K562 (cell line): Measurements from ENCODE around the gene ATP13A5. TPM values are rescaled to one million over a fixed set of nuclear protein-coding genes. Genes with fewer than 3 reads are reported as not detected.

Source experiments
- ATAC-seq: fragments of 200-7000 bp; cut with Tn5 transposase; 3 replicates; pipeline ENCODE4 v1.9.1; 2020; ENCODE audit warnings: moderate library complexity
- BruUV-seq: library from RNA; stranded (reverse); fragments of 400-500 nt; replicated peaks from 2 replicates; lab custom pipeline; 2021; lab: Mats Ljungman, UMichigan
- CTCF ChIA-PET: fragments of 300-600 bp; formaldehyde crosslinking; extraction: SDS; loops from one replicate; lab custom pipeline; 2021; ENCODE audit warnings: low intra/inter-chr PET ratio; lab: Yijun Ruan, JAX
- POLR2A ChIA-PET: fragments of 300-600, 350-650 bp; sonication (Branson Sonifier 250); formaldehyde crosslinking; extraction: SDS; loops from one replicate; lab custom pipeline; 2021; ENCODE audit warnings: antibody characterized with exemption, inconsistent platforms; lab: Yijun Ruan, JAX
- DNase-seq, 4 experiments: peaks; one replicate each; pipeline versions ENCODE4 v3.0.0 to v3.0.0-alpha.2; 2011 to 2018; ENCODE audit warnings: low spot score in 3 of 4, mixed read lengths in 3 of 4; ENCODE audit errors: extremely low read depth in 1 of 4
- FAIRE-seq: peaks from 2 replicates; lab custom pipeline; 2011; peaks lifted over from hg19 to GRCh38; lab: Jason Lieb, UNC
- H2AFZ ChIP-seq: 2 replicates; pipeline ENCODE4 v1.6.0; 2011; ENCODE audit warnings: low read depth, low read length, control low read depth, inconsistent platforms
- H3K27ac ChIP-seq: fragments of 200-600 bp; 3 replicates; pipeline ENCODE4 v1.8.0; 2011; ENCODE audit warnings: low read depth, mild to moderate bottlenecking, control low read depth, inconsistent platforms, low read length, moderate library complexity, mixed read lengths; ENCODE audit errors: extremely low read depth
- H3K27me3 ChIP-seq, 2 experiments: fragments of 300-600 bp in 1 of 2; 2 replicates in 1 of 2; 3 replicates in 1 of 2; pipeline versions ENCODE4 v1.6.0 to v1.8.0; 2011; ENCODE audit warnings: inconsistent platforms in 2 of 2, low read length in 2 of 2, mild to moderate bottlenecking in 1 of 2, mixed read lengths in 1 of 2, moderate library complexity in 1 of 2; ENCODE audit not compliant: control insufficient read depth in 2 of 2, insufficient read depth in 2 of 2
- H3K36me3 ChIP-seq: fragments of 300-600 bp; 3 replicates; pipeline ENCODE4 v1.8.0; 2011; ENCODE audit warnings: mild to moderate bottlenecking, low read length, inconsistent platforms; ENCODE audit not compliant: control insufficient read depth, insufficient read depth
- H3K4me1 ChIP-seq, 2 experiments: fragments of 200-600 bp in 1 of 2; replicated peaks in 1 of 2; 2 replicates in 1 of 2; 3 replicates in 1 of 2; pipeline versions ENCODE4 v1.5.1 to v1.8.0; 2011; ENCODE audit warnings: inconsistent platforms in 2 of 2, low read length in 2 of 2, mild to moderate bottlenecking in 1 of 2, mixed read lengths in 1 of 2, moderate library complexity in 1 of 2; ENCODE audit not compliant: control insufficient read depth in 2 of 2, insufficient read depth in 2 of 2
- H3K4me2 ChIP-seq: 2 replicates; pipeline ENCODE4 v1.6.1; 2011; ENCODE audit warnings: low read length, control low read depth, inconsistent platforms, mixed read lengths; ENCODE audit not compliant: insufficient read depth
- H3K4me3 ChIP-seq: fragments of 200-600 bp; sonication (generic), shearing (Covaris generic); 2 replicates; pipeline ENCODE4 v1.5.1; 2016; ENCODE audit warnings: control low read depth, inconsistent platforms
- H3K79me2 ChIP-seq: fragments of 200-600 bp; 3 replicates; pipeline ENCODE4 v1.8.0; 2011; ENCODE audit warnings: low read length, inconsistent platforms; ENCODE audit not compliant: control insufficient read depth, insufficient read depth
- H3K9ac ChIP-seq, 2 experiments: 2 replicates each; pipeline versions ENCODE4 v1.6.0 to v1.6.1; 2011; ENCODE audit warnings: low read depth in 2 of 2, low read length in 2 of 2, control low read depth in 1 of 2, inconsistent platforms in 1 of 2, mild to moderate bottlenecking in 1 of 2, mixed read lengths in 1 of 2; ENCODE audit not compliant: insufficient read depth in 1 of 2
- H3K9me1 ChIP-seq: one replicate; pipeline ENCODE4 v1.6.0; 2011; ENCODE audit warnings: inconsistent platforms, mild to moderate bottlenecking, low read length, moderate library complexity; ENCODE audit not compliant: control insufficient read depth, insufficient read depth
- H3K9me3 ChIP-seq: replicated peaks from 2 replicates; pipeline ENCODE4 v1.5.1; 2011; ENCODE audit warnings: low read depth, low read length, inconsistent platforms; ENCODE audit not compliant: control insufficient read depth, insufficient read depth
- H4K20me1 ChIP-seq: replicated peaks from 2 replicates; pipeline ENCODE4 v1.6.1; 2011; ENCODE audit warnings: low read length, inconsistent platforms, mixed read lengths; ENCODE audit not compliant: control insufficient read depth, insufficient read depth
- HDAC6 ChIP-seq: IDR thresholded peaks from 2 replicates; pipeline ENCODE4 v1.6.1; 2012; ENCODE audit warnings: low read depth, mild to moderate bottlenecking, control low read depth, inconsistent platforms, low read length, moderate library complexity
- SIX5 ChIP-seq, 2 experiments: IDR thresholded peaks; 2 replicates each; pipeline ENCODE4 v1.6.1; 2011; ENCODE audit warnings: low read length in 2 of 2, borderline replicate concordance in 1 of 2, low read depth in 1 of 2, mild to moderate bottlenecking in 1 of 2, moderate library complexity in 1 of 2; ENCODE audit not compliant: insufficient read depth in 1 of 2
- TRIM25 ChIP-seq: fragments of 450-650 bp; IDR thresholded peaks from 2 replicates; pipeline ENCODE4 v1.7.0; 2016; ENCODE audit warnings: borderline replicate concordance
- ZNF239 ChIP-seq: fragments of 250-450 bp; sonication (Bioruptor Pico); IDR thresholded peaks from 2 replicates; pipeline ENCODE4 v1.4.0; 2020; ENCODE audit warnings: mild to moderate bottlenecking
- WGBS: fragments of 100-300 bp; shearing (Covaris generic); methylation state at CpG from one replicate; pipeline ENCODE4 v1.1.6; 2016; ENCODE audit warnings: low coverage, mixed read lengths; ENCODE audit not compliant: insufficient coverage; ENCODE audit errors: missing lambda C conversion rate; 5-methylcytosine and 5-hydroxymethylcytosine counted together
- in situ Hi-C: fragments of 300-500 bp; cut with MboI; formaldehyde crosslinking; loops from 4 replicates; pipeline ENCODE4 v1.15.0; 2018; ENCODE audit warnings: inconsistent platforms, mixed read lengths
- intact Hi-C: fragments of 100-400 bp; cut with micrococcal nuclease; formaldehyde crosslinking; loops from 2 replicates; pipeline ENCODE4 v1.14.2; 2022
- polyA plus RNA-seq, 8 experiments: library from polyadenylated mRNA; depleted of rRNA in 4 of 8; stranded (reverse) in 5 of 8; unstranded in 3 of 8; fragments of >200 nt; fragmentation: Nextera tagmentation in 2 of 8; fragmentation: Illumina TruSeq in 1 of 8; extraction: Ambion mirVana in 2 of 8; extraction: Trizol in 1 of 8; gene quantifications; 2 replicates each; pipeline versions ENCODE4 v1.2.1 to v1.2.3, GENCODE V29; 2011 to 2014; ENCODE audit warnings: inconsistent platforms in 1 of 8, missing spikeins in 1 of 8
- total RNA-seq, 7 experiments: library from RNA; depleted of rRNA in 6 of 7; stranded (reverse); fragments of >200 nt in 6 of 7; fragmentation: Illumina TruSeq in 2 of 7; extraction: Trizol in 2 of 7; gene quantifications; 2 replicates each; pipeline versions ENCODE4 v1.2.1 to v1.2.3, GENCODE V29; 2011 to 2021; ENCODE audit warnings: low replicate concordance in 1 of 7

ATP13A5 gene
- total and polyA plus RNA-seq, 9 of the 15 experiments (the other 6 are each of a cell fraction or from before 2014, with no cell fraction given), result not detected

GRCh38 chr3:193228206-193228605, 150.3 kb downstream of the ATP13A5 start:
- WGBS, result 0% methylated on average over 6 of the region's 6 CpGs
- ChIA-PET CTCF (no interaction called here), POLR2A (no interaction called here)
- Histone ChIP-seq H3K79me2 (no peaks in the 10 kb centered on the region), H3K36me3 (no peaks in the 10 kb centered on the region), H2AFZ (no peak overlapping the region), H4K20me1 (no peaks in the 10 kb centered on the region), H3K4me2 (no peak overlapping the region), H3K9me3 (no peaks in the 10 kb centered on the region), H3K27ac (no peak overlapping the region), H3K4me3 (no peak overlapping the region), H3K27me3 (no peaks in the 10 kb centered on the region), H3K9me1 (no peaks in the 10 kb centered on the region), H3K4me1 (no peaks in the 10 kb centered on the region), H3K9ac (no peak overlapping the region)
- BruUV-seq, result no TSS peak
- intact Hi-C loops, result no loop called here
- TF ChIP-seq SIX5 (IDR thresholded peaks at IDR 0.05; ENCODE audit: borderline replicate concordance in 1 of 2, insufficient read depth in 1 of 2, low read depth in 1 of 2, low read length in 2 of 2) (no peak), TRIM25 (no peak), HDAC6 (no peak), ZNF239 (CRISPR knock-in tag) (no peak)
- FAIRE-seq (no peak), ATAC-seq (no peak), DNase-seq (no peak)
- in situ Hi-C loops, result no loop called here
